ENCODE measurements around the gene KIAA0040.

DNA sequence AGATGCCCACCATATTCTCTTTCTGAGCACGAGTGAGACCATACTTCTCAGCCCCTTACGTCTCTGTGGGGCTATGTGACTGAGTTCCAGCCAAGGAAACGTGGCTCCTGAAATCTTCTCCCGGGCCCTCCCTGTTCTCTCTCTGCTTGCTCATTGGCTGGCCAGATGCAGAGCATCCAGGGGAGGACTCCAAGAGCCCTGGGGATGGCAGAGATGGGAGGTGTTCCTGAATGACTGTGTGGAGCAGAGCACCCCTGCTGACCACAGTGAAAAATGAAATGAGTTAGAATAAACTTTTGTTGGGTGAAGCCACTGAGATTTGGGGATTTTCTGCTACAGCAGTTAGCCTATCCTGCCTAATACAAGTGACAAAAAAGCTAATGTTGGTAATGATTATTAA, 23.8 kb downstream of the KIAA0040 start:
- TF ChIP-seq, protein P1, sequence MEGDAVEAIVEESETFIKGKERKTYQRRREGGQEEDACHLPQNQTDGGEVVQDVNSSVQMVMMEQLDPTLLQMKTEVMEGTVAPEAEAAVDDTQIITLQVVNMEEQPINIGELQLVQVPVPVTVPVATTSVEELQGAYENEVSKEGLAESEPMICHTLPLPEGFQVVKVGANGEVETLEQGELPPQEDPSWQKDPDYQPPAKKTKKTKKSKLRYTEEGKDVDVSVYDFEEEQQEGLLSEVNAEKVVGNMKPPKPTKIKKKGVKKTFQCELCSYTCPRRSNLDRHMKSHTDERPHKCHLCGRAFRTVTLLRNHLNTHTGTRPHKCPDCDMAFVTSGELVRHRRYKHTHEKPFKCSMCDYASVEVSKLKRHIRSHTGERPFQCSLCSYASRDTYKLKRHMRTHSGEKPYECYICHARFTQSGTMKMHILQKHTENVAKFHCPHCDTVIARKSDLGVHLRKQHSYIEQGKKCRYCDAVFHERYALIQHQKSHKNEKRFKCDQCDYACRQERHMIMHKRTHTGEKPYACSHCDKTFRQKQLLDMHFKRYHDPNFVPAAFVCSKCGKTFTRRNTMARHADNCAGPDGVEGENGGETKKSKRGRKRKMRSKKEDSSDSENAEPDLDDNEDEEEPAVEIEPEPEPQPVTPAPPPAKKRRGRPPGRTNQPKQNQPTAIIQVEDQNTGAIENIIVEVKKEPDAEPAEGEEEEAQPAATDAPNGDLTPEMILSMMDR (IDR thresholded peaks at IDR 0.05) = no peak
- TF ChIP-seq EZH2 (IDR thresholded peaks at IDR 0.05; ENCODE audit: borderline replicate concordance, insufficient read depth, low read depth, low read length, poor library complexity, severe bottlenecking) = no peak

Measured in B cell (primary cell).